Measurements from ENCODE around the gene HLA-F. TPM values are rescaled to one million over a fixed set of nuclear protein-coding genes. Genes with fewer than 3 reads are reported as not detected.

Gene HLA-F
- total RNA-seq, 1 donor from 2014 or later = 27.2 TPM

Other genes with a start within 250 kb of the HLA-F start
- not detected for gene MAS1L, start 235.5 kb upstream of the HLA-F start, total RNA-seq
- gene UBD, start 163.7 kb upstream of the HLA-F start, total RNA-seq = 0.35 TPM
- not detected for gene OR2H2, start 138.3 kb upstream of the HLA-F start, total RNA-seq
- gene GABBR1, start 90.3 kb upstream of the HLA-F start, total RNA-seq = 18.4 TPM
- gene MOG, start 66.3 kb upstream of the HLA-F start, total RNA-seq = 10.3 TPM
- not detected for gene ZFP57, start 42.3 kb upstream of the HLA-F start, total RNA-seq
- not detected for gene HLA-G, start 104.4 kb downstream of the HLA-F start, total RNA-seq
- 222 TPM for gene HLA-A, start 219.1 kb downstream of the HLA-F start, total RNA-seq